OCI-LY1 (cell line): ENCODE results near the gene RCAN2.

Source experiments
- CTCF ChIP-seq: fragments of 200-600 bp; sonication (generic), shearing (Covaris generic); IDR thresholded peaks from 2 replicates; pipeline ENCODE4 v1.5.1; 2017; ENCODE audit warnings: mild to moderate bottlenecking, antibody characterized with exemption, low read length, moderate library complexity, mixed read lengths
- EZH2 ChIP-seq: fragments of 200-600 bp; sonication (generic), shearing (Covaris generic); IDR thresholded peaks from 2 replicates; pipeline ENCODE4 v1.8.0; 2017; ENCODE audit warnings: borderline replicate concordance, mixed run types, mild to moderate bottlenecking, antibody characterized with exemption, low read length, moderate library complexity, mixed read lengths

- TF ChIP-seq CTCF, result no peak
- no peak for TF ChIP-seq EZH2
Observed at GRCh38 chr6:46456297-46456696, 35.0 kb downstream of the RCAN2 start.
